Measurements from ENCODE around the gene OR51V1.
"Not testable (repeated sequence)": the region's sequence is repeated elsewhere in the genome, so short reads cannot be mapped to it uniquely, and the experiment has no call there.

OR51V1 gene

DNA sequence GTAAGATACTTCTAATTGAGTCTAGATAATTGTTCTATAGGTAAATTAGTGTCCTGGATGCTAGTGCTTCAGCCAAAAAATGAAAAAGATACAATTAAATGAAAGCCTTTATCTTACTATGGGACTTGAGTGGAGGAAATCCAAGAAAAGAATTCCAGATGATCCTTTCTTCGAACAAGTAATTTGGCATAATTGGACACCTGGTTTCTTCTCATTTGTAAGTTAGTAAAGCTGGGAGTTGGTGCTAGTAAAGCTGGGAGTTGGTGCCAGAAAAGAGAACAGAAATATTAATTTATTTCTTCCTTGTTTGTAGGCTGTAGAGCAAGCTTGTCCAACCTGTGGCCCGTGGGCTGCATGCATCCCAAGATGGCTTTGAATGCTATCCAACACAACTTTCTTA, 12.3 kb downstream of the OR51V1 start:
- H3K27ac ChIP-seq: no peak overlapping the region
- no peaks in the 10 kb centered on the region for H3K9me3 ChIP-seq
- no peaks in the 10 kb centered on the region for H3K27me3 ChIP-seq
- no peaks in the 10 kb centered on the region for H3K36me3 ChIP-seq
- no peak overlapping the region for H3K4me3 ChIP-seq (ENCODE audit: low read depth in 1 of 2, low read length in 1 of 2)
- H3K4me1 ChIP-seq (ENCODE audit: control insufficient read depth in 1 of 2, insufficient read depth in 1 of 2, low read depth in 1 of 2, low read length in 1 of 2): no peaks in the 10 kb centered on the region
- no peak for TF ChIP-seq CTCF (IDR thresholded peaks at IDR 0.05)

DNA sequence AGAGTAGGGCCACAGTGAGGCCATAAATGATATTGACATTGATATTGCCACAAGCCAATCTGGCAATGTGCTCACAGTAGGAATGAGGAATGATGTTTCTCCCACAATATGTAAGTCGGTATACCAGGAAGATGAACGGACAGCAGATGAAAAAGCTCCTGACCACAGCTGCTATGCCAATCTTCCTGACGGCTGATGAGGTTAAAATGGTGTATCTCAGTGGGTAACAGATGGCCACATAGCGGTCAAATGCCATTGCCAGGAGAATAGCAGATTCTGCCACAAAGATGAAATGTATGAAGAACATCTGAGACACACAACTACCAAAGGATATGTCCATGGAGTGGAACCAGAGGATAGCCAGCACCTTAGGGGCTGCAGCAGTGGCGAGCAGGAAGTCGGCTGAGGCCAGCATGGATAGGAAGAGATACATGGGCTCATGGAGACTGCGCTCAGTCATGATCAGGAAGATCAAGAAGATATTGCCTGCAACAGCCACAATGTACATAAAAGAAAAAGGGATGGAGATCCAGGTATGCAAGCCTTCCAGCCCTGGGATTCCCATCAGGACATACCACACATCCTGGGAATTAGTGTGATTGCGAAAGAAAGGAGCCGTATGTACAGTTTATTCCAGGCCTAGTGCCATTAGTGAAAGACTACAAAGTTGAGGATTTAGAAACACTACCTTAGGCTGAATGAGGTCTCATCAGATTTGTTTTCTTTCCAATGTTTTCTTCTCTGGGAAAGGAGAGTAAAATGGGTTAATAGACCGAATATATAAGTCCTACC, 22.2 kb downstream of the OR51V1 start:
- no peaks in the 10 kb centered on the region for H3K27me3 ChIP-seq
- no peaks in the 10 kb centered on the region for H3K4me1 ChIP-seq (ENCODE audit: control insufficient read depth in 1 of 2, insufficient read depth in 1 of 2, low read depth in 1 of 2, low read length in 1 of 2)
- H3K27ac ChIP-seq: no peak overlapping the region
- no peak for TF ChIP-seq CTCF (IDR thresholded peaks at IDR 0.05)
- no peaks in the 10 kb centered on the region for H3K36me3 ChIP-seq
- H3K4me3 ChIP-seq (ENCODE audit: low read depth in 1 of 2, low read length in 1 of 2): no peak overlapping the region
- H3K9me3 ChIP-seq: no peaks in the 10 kb centered on the region

DNA sequence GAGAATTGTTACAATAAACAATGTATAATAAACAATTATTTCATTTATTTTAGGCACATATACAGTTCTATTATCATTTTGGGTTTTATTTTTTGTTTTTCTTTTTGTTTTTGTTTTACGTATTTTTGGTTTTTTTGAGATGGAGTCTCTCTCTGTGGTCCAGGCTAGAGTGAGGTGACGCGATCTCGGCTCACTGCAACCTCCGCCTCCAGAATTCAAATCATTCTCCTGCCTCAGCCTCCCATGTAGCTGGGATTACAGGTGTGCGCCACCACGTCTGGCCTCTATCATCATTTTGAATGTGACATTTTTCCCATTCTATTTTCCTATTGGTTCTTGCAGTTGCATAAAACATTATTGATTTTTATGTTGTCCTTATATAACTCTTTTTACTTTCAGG, 25.5 kb downstream of the OR51V1 start:
- H3K27ac ChIP-seq: no peak overlapping the region
- no peaks in the 10 kb centered on the region for H3K36me3 ChIP-seq
- no peaks in the 10 kb centered on the region for H3K27me3 ChIP-seq
- no peak for TF ChIP-seq CTCF (IDR thresholded peaks at IDR 0.05)
- no peak overlapping the region for H3K4me3 ChIP-seq (ENCODE audit: low read depth in 1 of 2, low read length in 1 of 2)
- H3K9me3 ChIP-seq: no peaks in the 10 kb centered on the region
- H3K4me1 ChIP-seq (ENCODE audit: control insufficient read depth in 1 of 2, insufficient read depth in 1 of 2, low read depth in 1 of 2, low read length in 1 of 2): no peaks in the 10 kb centered on the region

DNA sequence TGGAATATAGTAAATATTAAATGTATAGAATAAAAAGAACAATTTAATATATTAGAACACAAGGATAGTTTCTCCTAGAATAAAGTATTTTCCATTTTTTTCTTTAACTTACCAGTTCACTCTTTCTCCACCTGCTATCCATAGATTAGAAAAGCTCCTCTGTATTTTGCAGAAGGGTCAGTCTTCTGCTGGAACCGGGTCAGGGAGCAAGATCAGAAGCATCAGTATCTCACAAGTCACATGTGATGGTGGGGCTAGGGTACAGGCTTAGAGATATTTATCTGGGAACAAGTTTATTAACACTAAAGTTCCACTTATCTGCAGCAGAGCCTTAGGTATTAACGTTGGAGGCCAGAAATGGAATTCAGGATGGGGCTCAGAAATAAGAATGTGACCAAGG, 28.6 kb downstream of the OR51V1 start:
- Histone ChIP-seq H3K9me3 (no peaks in the 10 kb centered on the region), H3K27ac (no peak overlapping the region), H3K4me3 (ENCODE audit: low read depth in 1 of 2, low read length in 1 of 2) (no peak overlapping the region), H3K27me3 (no peaks in the 10 kb centered on the region), H3K36me3 (no peaks in the 10 kb centered on the region), H3K4me1 (ENCODE audit: control insufficient read depth in 1 of 2, insufficient read depth in 1 of 2, low read depth in 1 of 2, low read length in 1 of 2) (no peaks in the 10 kb centered on the region)
- no peak for TF ChIP-seq CTCF (IDR thresholded peaks at IDR 0.05)

DNA sequence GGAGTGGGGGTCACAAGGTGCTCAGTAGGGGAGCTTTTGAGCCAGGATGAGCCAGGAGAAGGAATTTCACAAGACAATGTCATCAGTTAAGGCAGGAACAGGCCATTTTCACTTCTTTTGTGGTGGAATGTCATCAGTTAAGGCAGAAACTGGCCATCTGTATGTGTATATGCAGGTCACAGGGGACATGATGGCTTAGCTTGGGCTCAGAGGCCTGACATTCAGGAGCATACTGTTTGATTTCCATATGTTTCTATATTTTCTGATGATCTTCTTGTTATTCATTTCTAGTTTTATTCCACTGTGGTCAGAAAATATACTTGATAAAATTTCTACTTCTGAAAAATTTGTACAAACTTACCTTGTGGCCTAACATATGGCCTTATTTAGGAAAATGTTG, 34.6 kb downstream of the OR51V1 start:
- not testable (repeated sequence) for H3K27ac ChIP-seq; H3K4me3 ChIP-seq (ENCODE audit: low read depth in 1 of 2, low read length in 1 of 2); H3K9me3 ChIP-seq

GRCh38 chr11:5164807-5165206, 35.7 kb downstream of the OR51V1 start:
- not testable (repeated sequence) for H3K27ac ChIP-seq; H3K36me3 ChIP-seq; H3K4me3 ChIP-seq (ENCODE audit: low read depth in 1 of 2, low read length in 1 of 2); H3K27me3 ChIP-seq; H3K9me3 ChIP-seq; H3K4me1 ChIP-seq (ENCODE audit: control insufficient read depth in 1 of 2, insufficient read depth in 1 of 2, low read depth in 1 of 2, low read length in 1 of 2)

More for the DNA sequence above, 34.6 kb downstream of the OR51V1 start:
- H3K4me1 ChIP-seq (ENCODE audit: control insufficient read depth in 1 of 2, insufficient read depth in 1 of 2, low read depth in 1 of 2, low read length in 1 of 2); H3K36me3 ChIP-seq; H3K27me3 ChIP-seq: not testable (repeated sequence)

- H3K4me3 ChIP-seq (ENCODE audit: low read depth in 1 of 2, low read length in 1 of 2); H3K9me3 ChIP-seq; H3K27me3 ChIP-seq; H3K4me1 ChIP-seq (ENCODE audit: control insufficient read depth in 1 of 2, insufficient read depth in 1 of 2, low read depth in 1 of 2, low read length in 1 of 2); H3K36me3 ChIP-seq; H3K27ac ChIP-seq: not testable (repeated sequence)
These were observed 39.4 kb downstream of the OR51V1 start for GRCh38 chr11:5161045-5161444.

DNA sequence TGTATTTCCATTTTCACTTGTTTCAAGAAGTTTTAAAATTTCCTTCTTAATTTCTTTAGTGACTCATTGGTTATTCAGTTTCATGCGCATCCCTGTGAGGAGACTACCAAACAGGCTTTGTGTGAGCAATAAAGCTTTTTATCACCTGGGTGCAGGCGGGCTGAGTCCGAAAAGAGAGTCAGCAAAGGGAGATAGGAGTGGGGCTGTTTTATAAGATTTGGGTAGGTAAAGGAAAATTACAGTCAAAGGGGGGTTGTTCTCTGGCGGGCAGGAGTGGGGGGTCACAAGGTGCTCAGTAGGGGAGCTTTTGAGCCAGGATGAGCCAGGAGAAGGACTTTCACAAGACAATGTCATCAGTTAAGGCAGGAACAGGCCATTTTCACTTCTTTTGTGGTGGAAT, 40.3 kb downstream of the OR51V1 start:
- H3K36me3 ChIP-seq; H3K4me1 ChIP-seq (ENCODE audit: control insufficient read depth in 1 of 2, insufficient read depth in 1 of 2, low read depth in 1 of 2, low read length in 1 of 2); H3K27me3 ChIP-seq; H3K27ac ChIP-seq; H3K9me3 ChIP-seq; H3K4me3 ChIP-seq (ENCODE audit: low read depth in 1 of 2, low read length in 1 of 2): not testable (repeated sequence)
